CMK (cell line): Measurements from ENCODE around the gene SPTBN1.

Source experiments
- DNase-seq: peaks from one replicate; pipeline ENCODE4 v3.0.0-alpha.2; 2010; ENCODE audit warnings: low read depth

The SPTBN1 gene

DNA sequence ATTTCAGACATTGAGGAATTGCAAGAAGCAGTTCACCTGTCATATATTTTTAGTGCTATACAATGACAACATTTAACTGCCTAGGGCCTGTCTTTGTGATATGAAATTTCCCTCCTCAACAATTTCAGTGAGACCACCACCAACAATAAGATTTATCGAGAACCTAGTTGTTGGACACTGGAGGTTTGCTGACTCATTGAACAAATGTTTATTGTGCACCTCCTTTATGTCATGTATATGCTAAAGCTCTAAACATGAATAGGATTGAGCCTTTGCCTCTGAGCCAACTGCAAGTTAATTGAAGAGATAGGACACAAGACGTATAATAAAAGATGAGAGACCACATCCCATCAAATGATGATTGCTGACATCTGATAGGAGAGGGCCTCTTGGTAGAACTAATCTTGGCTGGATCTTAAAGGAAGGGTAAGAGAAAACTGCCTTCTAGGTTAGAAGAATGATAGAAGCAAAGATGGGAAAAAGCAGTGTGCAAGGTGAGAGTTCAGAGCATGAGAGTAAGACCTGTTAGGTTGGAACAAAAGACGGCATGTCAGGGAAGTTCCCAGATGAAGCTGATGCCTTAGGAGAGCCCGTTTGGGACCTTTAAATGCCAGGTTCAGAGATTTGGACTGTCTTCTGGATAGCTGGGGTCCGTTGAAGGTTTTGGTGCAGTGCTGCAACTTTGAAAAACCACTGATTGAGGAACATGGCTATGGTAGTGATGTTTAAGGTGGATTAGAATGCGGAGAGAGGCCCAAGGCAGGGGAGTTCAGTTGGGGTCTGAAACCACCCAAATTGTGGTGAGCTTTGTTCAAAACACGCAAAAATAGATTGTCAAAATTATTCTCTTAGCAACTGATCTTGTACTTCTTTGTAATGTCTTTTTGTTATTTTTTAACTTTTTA is 134.3 kb downstream of the SPTBN1 start:
- no peak for DNase-seq

DNA sequence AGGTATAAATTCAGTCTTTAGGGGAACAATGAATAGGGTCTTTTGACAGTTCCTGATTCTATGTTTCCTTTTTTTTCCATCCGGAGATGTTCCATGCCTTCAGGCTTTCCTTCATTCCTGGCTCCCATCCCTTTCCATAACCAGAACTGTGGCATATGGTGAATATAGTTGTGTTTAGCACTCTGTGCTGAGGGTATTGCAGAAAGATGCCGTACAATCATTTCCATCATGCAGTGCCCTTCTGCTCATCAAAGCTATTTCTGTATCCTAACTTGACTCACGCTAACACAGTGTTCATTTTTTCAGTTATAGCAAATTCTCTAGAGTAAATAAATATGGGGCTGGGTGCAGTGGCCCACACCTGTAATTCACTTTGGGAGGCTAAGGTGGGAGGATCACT is 135.4 kb downstream of the SPTBN1 start:
- no peak for DNase-seq

GRCh38 chr2:54593249-54593648 is 137.1 kb downstream of the SPTBN1 start:
- no peak for DNase-seq

DNA sequence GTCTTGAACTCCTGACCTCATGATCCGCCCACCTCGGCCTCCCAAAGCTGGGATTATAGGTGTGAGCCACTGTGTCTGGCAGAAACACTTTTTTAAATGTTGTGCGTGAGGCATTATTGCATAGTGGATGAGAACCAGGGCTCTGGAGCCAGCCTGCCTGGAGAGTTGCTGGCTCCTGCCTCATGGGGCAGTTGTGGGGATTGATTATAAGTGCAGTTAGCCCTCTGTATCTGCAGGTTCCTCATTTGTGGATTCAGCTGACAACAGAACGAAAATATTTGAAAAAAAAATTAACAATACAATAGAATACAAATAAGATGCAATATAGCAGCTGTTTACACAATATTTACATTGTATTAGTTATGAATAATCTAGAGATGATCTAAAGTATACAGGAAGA is 137.9 kb downstream of the SPTBN1 start:
- DNase-seq, result no peak

- DNase-seq, result no peak
These were observed 139.2 kb downstream of the SPTBN1 start for GRCh38 chr2:54595161-54595803.

- no peak for DNase-seq
These were observed 140.1 kb downstream of the SPTBN1 start for GRCh38 chr2:54595999-54596902.

DNA sequence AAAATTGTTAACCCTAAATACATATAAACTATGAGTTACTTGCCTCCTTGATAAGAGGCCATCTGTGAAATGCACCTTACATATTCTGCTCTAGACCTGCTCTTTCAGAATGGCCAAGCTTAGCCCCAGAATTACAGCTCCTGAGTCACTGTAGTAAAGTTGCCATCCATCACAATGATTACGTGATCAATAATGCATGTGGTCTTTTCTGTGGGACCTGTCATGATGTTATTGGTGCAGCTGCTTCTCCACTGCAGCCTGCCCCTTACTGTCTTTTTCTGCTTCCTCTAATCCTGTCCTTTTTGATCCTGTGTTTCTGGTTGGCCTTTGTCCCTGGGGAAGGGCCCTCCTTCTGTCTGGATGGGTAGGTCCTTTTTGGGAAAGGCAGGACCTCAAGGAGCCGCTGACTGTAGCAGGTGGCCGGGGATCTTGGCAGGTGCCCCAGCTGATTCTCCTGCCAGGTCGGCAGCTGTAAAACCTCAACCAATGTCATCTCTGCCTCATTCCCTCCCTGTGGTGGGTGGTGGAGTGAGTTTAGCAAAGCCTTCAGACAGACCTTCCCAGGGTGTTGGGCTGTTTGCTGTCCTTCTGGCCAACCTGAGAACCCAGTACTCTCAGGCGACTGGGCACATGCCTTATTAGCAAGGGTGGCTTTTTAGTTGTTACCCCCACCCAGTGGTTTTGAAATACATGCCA is 141.2 kb downstream of the SPTBN1 start:
- DNase-seq, result no peak

DNA sequence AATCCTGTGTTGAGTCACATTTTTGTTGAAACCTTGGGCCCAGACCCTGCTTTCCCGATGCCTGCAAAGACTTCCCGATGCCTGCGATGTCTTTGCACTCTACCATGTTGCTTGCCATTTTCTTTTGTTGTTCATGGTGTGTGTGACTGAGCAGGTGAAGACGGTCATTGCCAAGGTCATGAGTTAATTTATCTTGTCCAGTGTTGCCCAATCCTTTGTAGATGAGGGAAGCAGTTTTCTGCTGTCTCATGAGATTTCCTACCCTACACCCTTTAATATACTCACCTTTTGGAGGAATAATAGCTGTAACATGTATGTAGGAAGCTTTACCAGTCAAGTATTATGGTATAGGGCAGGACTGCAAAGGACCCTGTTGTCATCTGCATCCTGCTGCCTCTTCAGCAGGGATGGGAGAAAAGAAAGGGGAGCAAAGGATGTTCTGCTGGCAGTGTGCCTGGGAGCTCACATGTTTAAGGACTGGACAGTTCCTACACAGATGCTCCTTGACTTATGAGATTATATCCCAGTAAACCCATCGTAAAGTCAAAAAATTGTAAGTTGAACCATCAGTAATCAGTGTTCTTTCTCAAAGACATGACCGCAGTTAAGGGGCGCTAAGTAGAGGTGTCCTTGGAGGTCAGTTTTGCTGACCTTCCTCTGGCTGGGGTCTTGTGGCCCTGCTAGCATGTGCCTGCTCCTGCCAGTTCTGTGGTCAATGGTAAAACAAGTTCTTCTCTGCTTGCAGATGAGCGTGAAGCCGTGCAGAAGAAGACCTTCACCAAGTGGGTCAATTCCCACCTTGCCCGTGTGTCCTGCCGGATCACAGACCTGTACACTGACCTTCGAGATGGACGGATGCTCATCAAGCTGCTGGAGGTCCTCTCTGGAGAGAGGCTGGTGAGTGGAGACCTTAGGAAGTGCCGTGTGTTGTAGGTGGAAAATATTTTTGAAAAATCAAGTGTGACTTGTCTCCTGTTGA is 142.5 kb downstream of the SPTBN1 start:
- no peak for DNase-seq

GRCh38 chr2:54599326-54599710 is 143.2 kb downstream of the SPTBN1 start:
- no peak for DNase-seq

- no peak for DNase-seq
These were observed 143.8 kb downstream of the SPTBN1 start for GRCh38 chr2:54599914-54600313.

DNA sequence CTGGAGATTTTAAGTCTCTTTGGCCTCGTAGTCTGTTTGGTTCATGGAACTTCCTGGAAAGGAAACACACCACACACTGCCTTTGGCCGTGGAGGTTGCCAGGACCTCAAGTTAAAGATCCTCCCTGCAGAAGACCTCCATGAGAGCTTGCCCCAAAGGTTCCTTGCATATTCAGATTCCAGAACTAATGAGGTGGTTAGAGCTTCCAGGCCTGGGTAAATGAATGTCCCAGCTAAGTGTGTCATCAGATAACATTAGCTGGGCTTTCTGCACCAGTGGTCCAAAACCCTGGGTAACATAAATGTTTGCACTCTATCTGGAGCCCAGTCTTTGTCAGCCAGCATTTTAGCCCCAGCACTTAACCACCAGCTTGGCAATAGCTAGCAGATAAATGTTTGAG is 145.2 kb downstream of the SPTBN1 start:
- DNase-seq, result no peak

DNA sequence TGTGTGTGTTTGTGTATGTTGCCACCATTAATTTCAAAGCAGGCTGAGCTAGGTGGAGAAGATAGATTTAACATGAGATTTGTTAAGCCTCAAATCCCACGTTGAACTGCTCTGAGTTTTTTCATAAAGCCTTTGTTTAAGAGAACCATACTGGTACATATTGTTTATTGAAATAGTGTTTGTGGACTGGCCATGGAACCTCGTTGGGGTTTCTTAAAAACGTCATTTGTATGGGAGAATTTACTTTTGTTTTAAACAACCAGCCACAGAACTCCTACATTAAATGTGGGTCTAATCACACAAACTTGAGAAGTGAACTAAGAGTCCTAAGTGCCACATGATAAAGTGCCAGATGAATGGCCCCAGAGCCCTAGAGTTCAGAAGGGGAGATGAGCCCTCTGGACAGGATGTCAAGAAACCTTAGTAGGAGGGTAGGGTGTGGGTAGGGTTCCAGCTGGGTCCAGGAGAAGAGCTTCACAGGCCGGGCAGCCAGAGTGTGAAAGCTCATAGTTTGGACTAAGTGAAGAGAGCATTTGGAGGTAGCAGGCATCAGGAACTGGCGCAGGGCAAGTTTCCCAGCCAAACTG is 146.7 kb downstream of the SPTBN1 start:
- no peak for DNase-seq

DNA sequence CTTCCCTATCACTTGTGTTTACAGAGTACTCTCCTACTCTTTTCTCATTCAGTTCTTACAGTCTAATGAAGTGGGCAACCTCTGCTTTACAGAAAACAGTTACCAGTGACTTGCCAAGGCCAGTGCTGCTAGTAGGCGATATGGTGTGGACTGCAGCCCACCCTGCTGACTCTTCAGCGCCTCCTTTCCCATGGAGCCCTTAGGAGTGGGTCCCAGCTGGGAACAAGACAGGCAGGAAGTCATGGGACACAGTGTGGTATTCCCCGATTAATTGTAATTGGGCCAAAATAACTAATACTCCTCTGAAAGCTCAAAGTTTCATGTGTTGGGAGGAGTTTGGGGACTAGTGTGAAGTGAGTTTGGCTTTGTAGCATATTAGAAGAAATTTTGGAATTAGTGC is 147.2 kb downstream of the SPTBN1 start:
- no peak for DNase-seq

- no peak for DNase-seq
These were observed 147.7 kb downstream of the SPTBN1 start for GRCh38 chr2:54603796-54604195.

GRCh38 chr2:54604871-54605270 is 148.7 kb downstream of the SPTBN1 start:
- peak; percentile 62 for DNase-seq

- no peak for DNase-seq
These were observed 149.7 kb downstream of the SPTBN1 start for GRCh38 chr2:54605836-54606235.

- DNase-seq, result no peak
These were observed 150.3 kb downstream of the SPTBN1 start for GRCh38 chr2:54606393-54606958.

GRCh38 chr2:54608224-54608623 is 152.1 kb downstream of the SPTBN1 start:
- no peak for DNase-seq

GRCh38 chr2:54609241-54609640 is 153.1 kb downstream of the SPTBN1 start:
- no peak for DNase-seq

GRCh38 chr2:54609647-54610046 is 153.5 kb downstream of the SPTBN1 start:
- DNase-seq, result no peak
